AG08395 (cell line): ENCODE results near the gene COL4A2.

Experiments used
- DNase-seq: peaks from one replicate; pipeline ENCODE4 v3.0.0; 2012; ENCODE audit warnings: mixed read lengths, low spot score

The COL4A2 gene

GRCh38 chr13:110306960-110307766 lies at the start of gene COL4A2, which contains the start of gene COL4A1:
TSS of gene COL4A2 (plus strand) at chr13:110307284. CDS start at chr13:110307904, 620 bp downstream.
TSS of gene COL4A1 (minus strand) at chr13:110307157. CDS start at chr13:110307027, 130 bp downstream.
- no peak for DNase-seq

DNA sequence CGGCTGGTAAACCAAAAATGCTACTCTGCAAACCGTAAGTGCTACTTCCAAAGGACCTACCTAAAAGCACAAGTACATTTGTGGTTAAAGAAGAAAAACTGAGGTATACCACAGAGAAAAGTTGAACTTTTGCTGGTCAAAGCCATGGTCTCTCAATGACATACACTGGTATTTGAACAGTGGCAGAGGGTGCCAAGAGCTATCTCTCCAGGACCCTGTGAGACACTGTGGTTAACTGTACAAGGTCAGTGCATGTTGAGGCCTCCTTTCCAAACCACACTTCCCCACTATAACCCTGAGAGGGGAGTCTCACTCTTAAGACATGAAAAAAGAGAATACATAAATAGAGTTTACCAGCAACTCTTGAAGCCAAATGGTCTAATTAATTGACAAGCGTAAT lies 49.7 kb upstream of the COL4A2 start:
- no peak for DNase-seq

GRCh38 chr13:110258876-110259631 lies 48.0 kb upstream of the COL4A2 start:
- DNase-seq: no peak

DNA sequence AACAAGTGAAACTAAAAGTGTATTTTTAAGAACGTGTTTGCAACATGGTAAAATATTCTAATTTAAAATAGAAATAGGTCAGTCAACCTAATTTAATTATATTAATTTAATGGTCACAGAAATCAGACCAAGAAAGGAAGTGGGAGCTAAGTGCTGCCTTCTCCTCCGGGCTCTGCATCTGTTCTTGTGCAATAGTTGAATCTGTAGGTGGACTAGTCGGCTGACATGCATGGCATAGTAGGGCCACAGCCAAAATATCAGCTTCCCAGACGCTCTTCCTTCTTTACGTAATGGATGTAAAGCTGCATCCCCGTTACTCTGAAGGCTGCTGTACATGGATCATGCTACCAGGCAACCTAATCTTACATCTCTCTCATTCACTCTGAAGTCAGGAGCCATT lies 47.4 kb upstream of the COL4A2 start:
- DNase-seq: no peak

DNA sequence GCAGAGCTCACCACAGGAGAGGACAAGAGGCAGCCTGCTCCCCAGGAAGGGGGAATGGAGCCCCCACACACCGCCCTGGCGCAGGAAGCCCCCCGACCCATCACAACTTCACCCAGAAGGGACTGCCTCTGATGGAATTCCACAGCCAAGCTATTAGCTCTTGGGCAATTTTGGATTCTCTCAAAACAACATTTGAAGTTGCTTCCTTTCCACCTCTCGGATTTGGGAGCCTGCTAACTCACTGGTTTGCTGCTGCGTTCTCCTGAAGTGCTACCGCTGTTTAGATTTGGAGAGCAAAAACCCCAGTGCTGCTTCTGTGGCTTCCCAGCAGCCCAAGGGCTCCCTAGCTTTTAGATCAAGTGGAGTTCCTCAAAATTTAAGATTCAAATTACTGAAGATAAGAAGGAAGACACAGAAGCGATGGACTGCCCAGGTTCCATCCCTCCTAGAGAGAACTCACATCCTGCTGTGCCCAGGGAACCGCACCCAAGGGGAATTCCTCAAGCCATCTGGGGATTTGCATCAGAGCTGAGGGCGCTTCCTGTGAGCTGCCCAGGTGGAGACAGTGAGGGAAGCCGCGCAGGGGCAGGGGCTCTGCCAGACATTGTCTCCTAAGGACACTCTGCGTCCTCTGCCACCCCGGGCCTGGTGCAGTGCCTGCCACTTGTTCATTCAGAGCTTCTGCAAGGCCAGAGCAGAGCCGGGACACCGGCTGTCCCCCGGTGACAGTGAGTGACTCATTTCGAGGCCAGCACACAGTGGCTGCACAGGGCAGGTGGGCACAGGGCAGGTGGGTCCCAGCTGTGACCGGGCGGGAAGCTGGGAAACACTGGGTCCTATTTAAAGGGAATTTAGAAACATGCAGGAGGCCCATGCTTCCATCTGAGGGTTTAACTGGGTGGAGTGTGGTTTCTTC lies 45.7 kb upstream of the COL4A2 start:
- DNase-seq: no peak

DNA sequence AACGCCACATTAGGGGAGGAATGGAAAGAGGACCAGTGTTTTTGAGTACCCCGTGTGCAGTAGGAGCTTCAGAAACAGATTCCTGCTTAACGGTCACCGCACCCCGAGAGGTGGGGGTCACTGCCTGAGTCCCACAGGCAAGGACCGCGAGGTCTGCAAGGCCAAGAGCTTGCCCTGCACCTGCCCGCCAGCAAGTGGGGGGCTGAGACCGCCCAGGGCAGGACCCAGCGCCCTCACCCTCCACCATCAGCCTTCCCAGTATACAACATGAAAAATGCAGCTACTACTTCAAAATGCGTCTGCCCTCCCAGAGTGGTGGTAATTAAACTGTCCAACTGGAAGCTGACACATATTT lies 45.0 kb upstream of the COL4A2 start:
- DNase-seq: no peak

DNA sequence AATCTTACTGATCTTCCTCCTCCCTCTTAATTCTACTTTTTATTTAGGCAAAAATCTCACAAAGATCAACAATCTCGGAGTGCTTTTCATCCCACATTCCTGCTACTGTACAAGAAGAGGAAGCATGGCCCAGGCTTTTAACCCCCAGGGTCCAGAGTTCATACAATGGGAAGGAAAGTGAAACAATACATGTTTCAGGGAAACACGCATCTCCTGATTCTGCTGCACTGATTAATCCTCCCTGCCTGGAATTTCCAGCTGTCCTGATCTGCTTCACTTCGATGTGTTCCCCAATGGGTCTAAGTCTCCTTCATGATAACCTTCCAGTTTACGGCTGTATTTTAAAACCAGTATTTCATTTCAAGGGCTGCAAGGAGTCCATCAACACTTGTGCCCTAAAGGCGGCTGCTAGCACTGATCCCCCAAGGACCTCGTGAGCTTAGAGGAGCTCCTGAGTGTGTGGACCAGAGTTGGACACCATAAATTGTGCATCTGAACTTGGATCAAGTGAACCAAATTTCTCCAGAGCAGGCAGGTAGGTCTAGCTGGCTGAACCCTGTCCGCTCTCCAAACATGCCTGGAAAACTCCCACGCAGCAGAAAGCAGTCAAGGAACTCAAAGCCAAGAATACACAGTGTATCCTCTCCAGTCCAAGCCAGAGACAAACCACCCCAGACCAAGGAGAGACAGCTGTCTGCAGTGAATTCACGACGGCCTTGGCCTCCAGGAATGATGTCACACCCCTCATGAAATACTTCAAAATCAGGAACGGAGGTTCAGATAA lies 44.4 kb upstream of the COL4A2 start:
- DNase-seq: no peak

DNA sequence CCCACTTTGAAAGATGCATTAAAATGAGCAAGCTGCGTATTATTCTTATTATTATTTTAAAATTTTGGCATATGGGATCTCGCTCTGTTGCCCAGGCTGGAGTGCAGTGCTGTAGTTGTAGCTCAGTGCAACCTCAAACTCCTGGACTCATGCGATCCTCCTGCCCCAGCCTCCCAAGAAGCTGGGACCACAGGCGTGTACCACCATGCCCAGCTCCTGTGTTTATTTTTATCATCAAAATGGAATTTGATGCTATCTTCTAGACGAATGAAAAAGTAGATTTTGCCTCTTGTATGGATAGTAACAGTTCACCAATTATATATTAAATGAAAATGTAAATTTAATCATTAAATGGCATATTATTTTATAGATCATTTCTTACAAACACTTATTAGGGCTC lies 43.7 kb upstream of the COL4A2 start:
- no peak for DNase-seq

DNA sequence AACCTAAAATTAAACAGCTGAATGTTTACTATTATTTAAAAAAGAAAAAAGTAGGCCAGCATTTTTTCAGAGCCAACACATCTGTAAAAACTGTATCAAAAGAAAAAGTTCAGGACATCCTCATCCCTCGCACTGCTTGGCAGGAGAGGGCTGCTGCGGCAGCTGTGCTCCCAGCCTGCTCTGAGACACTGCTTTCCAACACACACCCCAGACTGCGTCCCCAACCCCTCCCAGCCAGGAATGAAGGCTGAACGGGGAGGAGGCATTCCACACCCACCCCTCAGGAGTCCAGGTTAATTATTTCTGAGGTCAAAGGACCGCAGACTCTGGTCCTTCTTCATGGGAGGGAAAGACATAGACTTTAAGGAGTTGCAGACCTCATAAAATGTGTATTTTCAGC lies 43.2 kb upstream of the COL4A2 start:
- no peak for DNase-seq

GRCh38 chr13:110264685-110265275 lies 42.3 kb upstream of the COL4A2 start:
- DNase-seq: no peak

DNA sequence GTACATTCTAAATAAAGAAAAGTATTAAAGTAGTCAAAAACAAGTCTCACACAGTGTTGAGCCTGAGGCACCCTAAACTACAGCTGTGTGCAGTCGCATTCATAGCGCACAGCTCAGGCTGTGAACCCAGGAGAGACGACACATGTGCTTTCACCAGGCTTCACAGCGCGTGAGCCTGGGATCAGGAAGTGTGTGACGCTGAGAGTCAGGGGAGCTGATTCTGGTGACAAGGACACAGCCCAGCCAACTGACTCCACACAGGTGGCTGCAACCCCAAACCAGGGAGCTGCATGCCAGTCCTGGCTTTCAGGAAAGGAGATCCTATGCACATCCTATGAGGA lies 41.8 kb upstream of the COL4A2 start:
- DNase-seq: no peak

DNA sequence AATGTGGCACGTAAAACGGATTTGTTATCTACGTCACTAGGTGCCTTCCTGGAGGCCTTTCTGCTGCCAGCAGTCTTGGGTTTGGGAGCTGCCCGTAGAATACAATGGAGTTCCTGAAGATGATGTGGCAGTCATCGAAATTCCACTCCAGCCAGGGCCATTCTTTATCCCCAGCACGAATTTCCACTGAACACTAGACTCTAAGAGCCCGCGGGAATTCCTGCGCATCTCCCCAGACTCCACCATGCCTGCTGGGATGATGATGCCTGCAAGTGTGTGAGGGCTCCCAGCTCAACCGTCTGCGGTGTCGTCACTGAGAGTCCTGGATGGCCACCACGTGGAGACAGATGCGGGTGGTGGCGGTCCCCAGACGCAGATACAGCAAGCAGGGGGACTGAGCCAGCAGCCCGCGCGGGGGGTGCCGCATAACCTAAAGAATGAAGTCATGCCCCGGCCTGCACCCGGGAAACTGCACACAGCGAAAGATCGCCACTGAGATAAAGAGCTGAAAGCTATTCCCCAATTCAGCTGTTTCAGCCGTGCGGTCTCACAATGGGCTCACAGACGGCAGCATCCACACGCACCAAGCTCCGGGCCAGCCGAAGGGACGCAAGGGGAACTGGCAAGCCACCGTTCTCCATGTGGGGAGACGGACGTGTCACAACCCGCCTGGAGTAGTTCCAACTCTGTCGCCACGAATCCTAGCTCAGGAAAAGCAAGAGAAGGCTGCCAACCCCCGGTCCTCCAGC lies 41.2 kb upstream of the COL4A2 start:
- no peak for DNase-seq

DNA sequence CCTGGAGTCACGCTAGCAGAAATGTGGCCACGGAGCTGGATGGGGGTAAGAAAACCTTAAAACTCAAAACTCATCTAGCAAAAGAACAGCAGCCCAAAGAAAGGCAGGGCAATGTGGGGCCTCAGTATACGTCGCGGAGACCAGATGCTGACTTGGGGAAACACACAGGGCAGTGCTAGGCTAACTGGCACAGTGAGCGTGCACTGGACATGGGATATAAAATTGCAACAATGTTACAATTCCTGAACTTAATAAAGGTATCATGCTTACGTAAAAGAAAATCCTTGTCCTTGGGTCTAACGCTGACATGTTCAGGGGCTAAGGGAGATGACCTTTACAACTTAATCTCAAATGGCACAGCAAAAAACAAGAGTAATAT lies 40.7 kb upstream of the COL4A2 start:
- DNase-seq: no peak

GRCh38 chr13:110266983-110267382 lies 40.1 kb upstream of the COL4A2 start:
- no peak for DNase-seq

GRCh38 chr13:110268061-110268460 lies 39.0 kb upstream of the COL4A2 start:
- no peak for DNase-seq

DNA sequence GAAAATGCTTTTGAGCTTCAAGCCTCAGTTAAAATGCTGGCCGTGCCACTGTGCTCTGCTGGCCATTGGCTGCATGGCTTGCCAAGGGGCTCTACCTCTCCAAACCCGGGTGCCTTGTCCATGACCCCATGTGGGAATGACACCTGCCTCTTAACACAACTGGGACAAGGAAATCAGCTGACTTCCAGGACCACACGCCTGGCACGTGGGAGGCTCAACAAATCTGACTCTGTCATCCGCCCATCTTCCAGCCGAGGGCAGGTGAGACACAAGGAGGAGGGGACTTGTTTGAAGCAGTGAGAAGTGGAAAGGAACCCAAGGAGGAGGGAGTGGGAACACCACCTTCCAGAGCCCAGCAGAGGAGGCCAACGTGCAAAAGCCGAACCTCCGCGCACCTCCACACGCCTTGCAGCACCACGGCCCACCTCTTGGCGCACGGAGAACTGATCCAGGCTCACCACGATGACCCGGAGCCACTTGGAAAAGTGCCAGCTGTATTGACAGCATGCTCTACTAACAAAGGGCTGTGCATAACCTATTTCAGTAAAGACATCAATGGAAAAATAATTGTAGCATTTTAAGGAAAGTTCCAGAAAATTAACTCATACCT lies 38.4 kb upstream of the COL4A2 start:
- no peak for DNase-seq

DNA sequence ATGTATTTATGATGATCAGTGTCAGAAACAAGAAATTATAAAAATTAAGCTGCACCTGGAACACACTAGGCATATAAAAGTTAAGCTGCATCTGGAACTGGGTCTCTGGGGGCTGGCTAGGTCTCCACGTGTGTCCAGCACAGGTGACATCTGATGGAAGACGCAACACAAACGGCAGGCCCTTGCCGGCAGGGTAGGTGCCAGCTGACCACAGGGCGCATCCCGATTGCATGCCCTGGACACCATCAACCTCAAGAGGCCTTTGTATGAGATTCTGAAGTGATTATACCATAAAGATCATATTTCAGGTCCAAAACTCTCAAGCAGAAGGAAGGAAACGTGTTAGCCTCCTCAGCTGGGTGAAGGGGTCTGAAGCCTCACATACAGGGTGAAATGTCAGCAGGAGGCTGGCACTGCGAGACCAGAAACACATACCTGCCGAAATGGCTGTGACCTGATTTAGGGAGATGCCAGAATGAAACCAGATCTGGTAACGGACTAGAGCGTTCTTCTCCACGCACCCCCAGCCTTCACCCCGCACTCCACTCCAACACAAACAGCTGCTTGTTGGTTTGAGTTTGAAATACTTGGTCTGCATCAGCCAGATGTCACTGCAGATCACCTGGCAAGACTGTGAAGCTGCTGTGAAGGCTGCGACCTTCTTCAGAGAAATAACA lies 37.4 kb upstream of the COL4A2 start:
- DNase-seq: no peak

- DNase-seq: no peak
Observed at GRCh38 chr13:110270507-110270906, 36.6 kb upstream of the COL4A2 start.

GRCh38 chr13:110271313-110271712 lies 35.8 kb upstream of the COL4A2 start:
- no peak for DNase-seq

GRCh38 chr13:110272227-110272626 lies 34.9 kb upstream of the COL4A2 start:
- no peak for DNase-seq
